Epithelial cell of esophagus (primary cell): ENCODE measurements around the gene TLX2.
A peak's percentile ranks its signal among the peaks of the same experiment; 100 is the strongest.

Experiments
- DNase-seq: peaks from one replicate; pipeline ENCODE4 v3.0.0; 2010; ENCODE audit warnings: low read depth
- H3K4me3 ChIP-seq: 2 replicates; pipeline ENCODE4 v1.5.1; 2011; ENCODE audit warnings: mild to moderate bottlenecking, low read length, control low read depth
- TF ChIP-seq, protein P1 (sequence below): IDR thresholded peaks from 2 replicates; pipeline ENCODE4 v1.5.1; 2011; ENCODE audit warnings: low read depth, mild to moderate bottlenecking, low read length, control low read depth, inconsistent platforms; ENCODE audit not compliant: insufficient read depth; ENCODE audit errors: missing control alignments

TLX2 gene

GRCh38 chr2:74503506-74504475, 10.5 kb upstream of the TLX2 start:
- TF ChIP-seq, protein P1, sequence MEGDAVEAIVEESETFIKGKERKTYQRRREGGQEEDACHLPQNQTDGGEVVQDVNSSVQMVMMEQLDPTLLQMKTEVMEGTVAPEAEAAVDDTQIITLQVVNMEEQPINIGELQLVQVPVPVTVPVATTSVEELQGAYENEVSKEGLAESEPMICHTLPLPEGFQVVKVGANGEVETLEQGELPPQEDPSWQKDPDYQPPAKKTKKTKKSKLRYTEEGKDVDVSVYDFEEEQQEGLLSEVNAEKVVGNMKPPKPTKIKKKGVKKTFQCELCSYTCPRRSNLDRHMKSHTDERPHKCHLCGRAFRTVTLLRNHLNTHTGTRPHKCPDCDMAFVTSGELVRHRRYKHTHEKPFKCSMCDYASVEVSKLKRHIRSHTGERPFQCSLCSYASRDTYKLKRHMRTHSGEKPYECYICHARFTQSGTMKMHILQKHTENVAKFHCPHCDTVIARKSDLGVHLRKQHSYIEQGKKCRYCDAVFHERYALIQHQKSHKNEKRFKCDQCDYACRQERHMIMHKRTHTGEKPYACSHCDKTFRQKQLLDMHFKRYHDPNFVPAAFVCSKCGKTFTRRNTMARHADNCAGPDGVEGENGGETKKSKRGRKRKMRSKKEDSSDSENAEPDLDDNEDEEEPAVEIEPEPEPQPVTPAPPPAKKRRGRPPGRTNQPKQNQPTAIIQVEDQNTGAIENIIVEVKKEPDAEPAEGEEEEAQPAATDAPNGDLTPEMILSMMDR, result no peak
- peak overlapping the region; percentile 55 for H3K4me3 ChIP-seq
- DNase-seq, result no peak

DNA sequence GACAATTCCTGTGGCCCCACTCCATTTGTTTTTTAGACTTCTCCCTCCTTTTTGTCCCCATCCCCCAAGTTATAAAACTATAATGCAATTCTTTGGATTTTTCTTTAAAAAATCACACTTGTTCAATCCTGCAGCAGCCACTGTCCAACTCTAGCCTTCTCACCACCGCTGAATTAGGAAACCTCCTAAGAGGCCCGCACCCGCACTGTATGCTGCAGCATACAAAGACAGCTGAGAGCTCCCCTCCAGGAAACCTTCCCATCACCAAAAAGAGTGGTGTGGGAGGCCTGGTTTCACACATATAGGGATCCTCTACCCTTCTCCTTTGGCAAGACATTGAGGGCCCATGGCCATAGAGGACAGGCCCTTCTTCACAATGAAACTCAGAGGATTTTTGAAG, 9.7 kb upstream of the TLX2 start:
- TF ChIP-seq, protein P1, result no peak
- no peak overlapping the region for H3K4me3 ChIP-seq
- DNase-seq, result no peak

- DNase-seq, result no peak
- TF ChIP-seq, protein P1, result no peak
- peak overlapping the region; percentile 18 for H3K4me3 ChIP-seq
Measured at GRCh38 chr2:74505448-74506246, 8.6 kb upstream of the TLX2 start.

- TF ChIP-seq, protein P1, result no peak
- peak; percentile 99 for DNase-seq
- H3K4me3 ChIP-seq, result peak within 1 kb of the TSS; percentile 97
Measured at GRCh38 chr2:74507145-74507925, 6.9 kb upstream of the TLX2 start, which contains the start of gene PCGF1. TSS of gene PCGF1 (minus strand) at chr2:74507695. CDS start at chr2:74507668, 27 bp downstream.

- peak; percentile 45 for DNase-seq
- TF ChIP-seq, protein P1, result no peak
- peak overlapping the region; percentile 97 for H3K4me3 ChIP-seq
Measured at GRCh38 chr2:74507926-74508520, 6.2 kb upstream of the TLX2 start.

- TF ChIP-seq, protein P1, result no peak
- H3K4me3 ChIP-seq, result no peak overlapping the region
- DNase-seq, result no peak
Measured at GRCh38 chr2:74510272-74510671, 4.0 kb upstream of the TLX2 start.
